Thymus (tissue), 11 donors: Measurements from ENCODE around the gene UVSSA. TPM values are rescaled to one million over a fixed set of nuclear protein-coding genes. Genes with fewer than 3 reads are reported as not detected.
"Not testable (repeated sequence)": the region's sequence is repeated elsewhere in the genome, so short reads cannot be mapped to it uniquely, and the experiment has no call there.

Experiments used
- DNase-seq, 9 donors: peaks; one replicate each; pipeline ENCODE4 v3.0.0-alpha.2; 2013; ENCODE audit warnings: low spot score in 9 of 9, low read depth in 6 of 9, missing footprints in 1 of 9
- H3K27ac ChIP-seq, 2 donors: one replicate each; pipeline ENCODE4 v1.5.1; 2013; ENCODE audit warnings: control low read depth in 1 of 2, low read depth in 1 of 2, low read length in 1 of 2, mild to moderate bottlenecking in 1 of 2, moderate library complexity in 1 of 2
- H3K27me3 ChIP-seq, 2 donors: one replicate each; pipeline ENCODE4 v1.5.1; 2013; ENCODE audit warnings: low read length in 1 of 2; ENCODE audit not compliant: control insufficient read depth in 2 of 2, insufficient read depth in 1 of 2
- H3K36me3 ChIP-seq, 2 donors: one replicate each; pipeline ENCODE4 v1.5.1; 2013; ENCODE audit warnings: low read length in 1 of 2, mild to moderate bottlenecking in 1 of 2, moderate library complexity in 1 of 2; ENCODE audit not compliant: control insufficient read depth in 2 of 2, insufficient read depth in 2 of 2
- H3K4me1 ChIP-seq, 2 donors: one replicate each; pipeline ENCODE4 v1.5.1; 2013; ENCODE audit warnings: low read length in 2 of 2; ENCODE audit not compliant: control insufficient read depth in 2 of 2, insufficient read depth in 2 of 2
- H3K4me3 ChIP-seq, 2 donors: one replicate each; pipeline ENCODE4 v1.5.1; 2013; ENCODE audit warnings: low read length in 2 of 2, control low read depth in 1 of 2, mild to moderate bottlenecking in 1 of 2
- H3K9me3 ChIP-seq, 2 donors: one replicate each; pipeline ENCODE4 v1.5.1; 2013; ENCODE audit warnings: low read length in 1 of 2, mild to moderate bottlenecking in 1 of 2; ENCODE audit not compliant: control insufficient read depth in 2 of 2, insufficient read depth in 1 of 2
- WGBS: extraction: QIAGEN DNeasy Blood & Tissue Kit; methylation state at CpG from one replicate; pipeline ENCODE4 v1.1.7; 2013; 5-methylcytosine and 5-hydroxymethylcytosine counted together
- polyA plus RNA-seq: library from polyadenylated mRNA; stranded (reverse); fragments of 200-250 nt; gene quantifications from one replicate; pipeline ENCODE4 v1.2.3, GENCODE V29; 2013
- total RNA-seq: library from RNA; stranded (reverse); fragments of 120-200 nt; gene quantifications from one replicate; pipeline ENCODE4 v1.2.4, GENCODE V29; 2013
- donor health status: healthy.

The UVSSA gene
- total and polyA plus RNA-seq, 2 donors: 3.9 to 15.4 TPM

DNA sequence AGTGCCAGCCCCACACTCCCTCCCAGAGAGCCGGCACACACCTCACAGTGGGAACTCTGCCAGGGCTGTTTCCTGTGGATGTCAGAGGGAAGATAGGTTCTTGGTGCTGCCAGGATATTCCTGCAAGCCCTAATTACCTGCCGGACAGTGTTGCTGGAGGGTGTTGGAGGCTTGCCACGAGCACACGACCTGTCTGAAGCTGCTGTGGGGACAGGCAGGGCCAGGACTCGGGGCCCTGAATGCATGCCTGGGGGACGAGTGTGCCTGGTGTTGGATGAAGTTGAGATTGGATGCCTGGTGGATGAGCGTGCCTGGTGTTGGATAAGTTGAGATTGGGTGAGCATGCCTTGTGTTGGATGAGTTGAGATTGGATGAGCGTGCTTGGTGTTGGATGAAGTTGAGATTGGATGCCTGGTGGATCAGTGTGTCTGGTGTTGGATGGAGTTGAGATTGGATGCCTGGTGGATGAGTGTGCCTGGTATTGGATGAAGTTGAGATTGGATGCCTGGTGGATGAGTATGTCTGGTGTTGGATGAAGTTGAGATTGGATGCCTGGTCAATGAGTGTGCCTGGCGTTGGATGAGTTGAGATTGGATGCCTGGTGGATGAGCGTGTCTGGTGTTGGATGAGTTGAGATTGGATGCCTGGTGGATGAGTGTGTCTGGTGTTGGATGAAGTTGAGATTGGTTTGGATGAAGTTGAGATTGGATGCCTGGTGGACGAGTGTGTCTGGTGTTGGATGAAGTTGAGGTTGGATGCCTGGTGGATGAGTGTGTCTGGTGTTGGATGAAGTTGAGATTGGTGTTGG is 23.2 kb upstream of the UVSSA start:
- H3K27ac ChIP-seq: no peak overlapping the region
- peaks cover 55 to 70% of the 10 kb centered on the region in 2 donors for H3K36me3 ChIP-seq
- H3K27me3 ChIP-seq: no peaks in the 10 kb centered on the region
- 98% methylated on average over 11 of the region's 11 CpGs for WGBS
- H3K4me3 ChIP-seq: no peak overlapping the region
- H3K9me3 ChIP-seq: no peaks in the 10 kb centered on the region
- H3K4me1 ChIP-seq: peaks cover 14 to 28% of the 10 kb centered on the region in 2 donors
- DNase-seq: no peak

DNA sequence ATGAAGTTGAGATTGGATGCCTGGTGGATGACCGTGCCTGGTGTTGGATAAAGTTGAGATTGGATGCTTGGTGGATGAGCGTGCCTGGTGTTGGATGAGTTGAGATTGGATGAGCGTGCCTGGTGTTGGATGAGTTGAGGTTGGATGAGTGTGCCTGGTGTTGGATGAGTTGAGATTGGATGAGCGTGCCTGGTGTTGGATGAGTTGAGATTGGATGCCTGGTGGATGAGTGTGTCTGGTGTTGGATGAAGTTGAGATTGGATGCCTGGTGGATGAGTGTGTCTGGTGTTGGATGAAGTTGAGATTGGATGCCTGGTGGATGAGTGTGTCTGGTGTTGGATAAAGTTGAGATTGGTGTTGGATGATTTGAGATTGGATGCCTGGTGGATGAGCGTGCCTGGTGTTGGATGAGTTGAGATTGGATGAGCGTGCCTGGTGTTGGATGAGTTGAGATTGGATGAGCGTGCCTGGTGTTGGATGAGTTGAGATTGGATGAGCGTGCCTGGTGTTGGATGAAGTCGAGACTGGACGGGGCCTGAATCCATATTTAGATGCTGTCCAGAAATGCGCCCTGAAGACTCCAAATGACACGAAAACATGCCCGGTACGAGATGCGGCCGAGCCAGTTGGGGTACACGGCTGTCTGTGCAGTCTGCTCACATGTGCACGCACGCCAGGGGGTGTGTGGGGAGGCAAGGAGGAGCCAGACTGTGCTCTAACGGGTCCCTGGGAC is 22.4 kb upstream of the UVSSA start:
- 98% methylated on average over 20 of the region's 20 CpGs for WGBS
- H3K4me3 ChIP-seq, H3K27ac ChIP-seq, H3K27me3 ChIP-seq, DNase-seq, H3K9me3 ChIP-seq: not testable (repeated sequence)
- peaks cover 22 to 32% of the 10 kb centered on the region in 2 donors for H3K4me1 ChIP-seq
- peaks cover 57 to 71% of the 10 kb centered on the region in 2 donors for H3K36me3 ChIP-seq

DNA sequence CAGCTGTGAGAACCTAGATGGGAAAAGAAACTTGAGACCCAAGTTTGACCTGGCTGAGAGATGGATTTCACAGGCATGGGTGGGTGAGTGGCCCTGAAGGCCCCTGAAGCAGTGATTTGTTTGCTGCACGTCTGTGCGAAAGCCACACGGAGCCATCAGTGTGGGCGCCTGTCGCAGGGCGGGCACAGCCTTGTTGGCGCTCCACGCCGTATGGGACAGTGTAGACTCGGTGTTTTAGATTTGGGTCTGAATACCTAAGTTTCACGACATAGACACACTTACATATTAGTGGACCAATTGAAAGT is 21.9 kb upstream of the UVSSA start:
- no peak for DNase-seq
- Histone ChIP-seq H3K36me3 (peaks cover 59 to 74% of the 10 kb centered on the region in 2 donors), H3K9me3 (peaks cover 0 to 7% of the 10 kb centered on the region in 2 donors), H3K27ac (no peak overlapping the region), H3K4me3 (no peak overlapping the region), H3K4me1 (peaks cover 27 to 37% of the 10 kb centered on the region in 2 donors), H3K27me3 (no peaks in the 10 kb centered on the region)
- 98% methylated on average over 11 of the region's 11 CpGs for WGBS

DNA sequence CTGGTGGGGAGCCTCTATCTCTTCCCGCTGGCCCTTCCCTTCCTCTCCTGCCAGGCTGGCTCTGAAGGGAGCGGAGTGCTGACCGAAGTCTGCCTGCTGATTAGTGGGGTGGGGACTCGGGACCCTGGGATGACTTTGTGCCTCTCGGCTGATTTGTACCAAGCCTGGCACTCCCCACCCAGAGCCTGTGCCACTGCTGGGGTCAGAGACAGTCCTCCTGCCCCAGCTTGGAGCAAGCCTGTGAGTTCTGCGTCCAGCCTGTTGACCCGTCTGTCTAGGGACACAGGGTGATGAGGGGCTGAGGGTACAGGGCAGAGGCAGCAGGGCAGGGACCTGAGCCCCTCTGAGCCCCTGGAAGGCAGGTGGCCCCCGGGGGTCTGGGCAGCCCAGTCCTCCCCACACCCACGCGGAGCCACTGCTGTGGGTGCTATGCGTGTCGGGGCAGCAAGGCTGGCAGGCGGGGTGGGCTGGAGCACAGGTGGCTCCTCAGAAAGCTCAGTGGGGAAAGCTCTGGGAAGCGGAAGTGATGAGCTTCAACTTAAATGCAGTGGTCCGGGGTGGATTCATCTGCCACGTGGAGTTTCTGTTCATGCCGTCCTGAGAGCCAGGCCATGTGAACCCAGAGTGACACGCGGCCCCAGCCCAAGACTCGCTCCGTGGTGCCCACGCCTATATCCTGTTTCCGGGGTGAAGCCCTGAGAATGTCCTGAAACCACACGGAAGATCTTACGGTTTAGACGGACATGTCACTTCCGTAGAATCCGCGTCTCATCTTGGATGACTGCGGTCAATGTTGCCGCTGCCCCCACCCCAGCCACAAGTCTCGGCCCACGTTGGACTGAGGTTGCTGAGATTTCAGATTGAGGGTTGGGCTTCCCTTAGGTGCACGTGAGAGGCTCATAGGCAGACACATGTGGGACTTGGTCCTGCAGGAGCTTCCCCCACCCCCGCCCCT is 21.1 kb upstream of the UVSSA start:
- Histone ChIP-seq H3K4me3 (no peak overlapping the region), H3K36me3 (peaks cover 59 to 74% of the 10 kb centered on the region in 2 donors), H3K4me1 (peaks cover 28 to 46% of the 10 kb centered on the region in 2 donors), H3K27ac (no peak overlapping the region), H3K27me3 (no peaks in the 10 kb centered on the region), H3K9me3 (peaks cover 0 to 7% of the 10 kb centered on the region in 2 donors)
- 95% methylated on average over 35 of the region's 35 CpGs for WGBS
- no peak for DNase-seq

DNA sequence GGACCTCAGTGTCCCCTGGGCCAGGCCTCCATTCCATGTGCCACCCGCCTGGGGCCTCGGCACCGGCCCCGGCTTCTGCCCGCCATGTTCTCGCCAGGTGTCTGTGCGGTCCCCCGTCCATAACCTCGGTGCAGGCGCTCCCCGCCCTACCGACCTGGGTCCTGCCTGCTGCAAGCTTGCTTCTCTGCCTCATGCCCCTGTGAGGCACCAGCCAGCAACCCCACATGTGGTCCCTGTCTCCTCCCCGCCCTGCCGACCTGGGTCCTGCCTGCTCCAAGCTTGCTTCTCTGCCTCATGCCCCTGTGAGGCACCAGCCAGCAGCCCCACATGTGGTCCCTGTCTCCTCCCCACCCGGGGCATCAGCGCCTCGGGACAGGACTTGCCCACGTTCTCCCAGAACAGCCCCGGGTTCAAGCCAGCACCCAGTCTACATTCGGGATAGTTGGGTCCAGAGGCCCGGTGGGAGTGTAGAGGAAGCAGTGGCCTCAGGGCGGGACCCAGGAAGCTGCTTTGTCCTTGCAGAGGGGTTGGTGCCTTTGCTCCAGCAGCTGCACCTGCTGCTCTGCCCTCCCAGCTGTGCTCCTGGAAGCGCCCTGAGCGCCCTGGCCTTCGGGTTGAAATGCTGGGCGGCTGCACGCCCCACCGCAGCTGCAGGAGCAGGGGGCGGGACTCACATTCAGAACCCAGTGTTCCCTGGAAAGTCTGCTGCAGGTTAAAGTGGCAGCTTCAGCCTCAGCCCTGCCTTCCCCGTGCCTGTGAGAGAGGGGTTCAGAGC is 20.1 kb upstream of the UVSSA start:
- DNase-seq: peak in 4 of 9 donors; percentile 54 to 67 (median 57)

DNA sequence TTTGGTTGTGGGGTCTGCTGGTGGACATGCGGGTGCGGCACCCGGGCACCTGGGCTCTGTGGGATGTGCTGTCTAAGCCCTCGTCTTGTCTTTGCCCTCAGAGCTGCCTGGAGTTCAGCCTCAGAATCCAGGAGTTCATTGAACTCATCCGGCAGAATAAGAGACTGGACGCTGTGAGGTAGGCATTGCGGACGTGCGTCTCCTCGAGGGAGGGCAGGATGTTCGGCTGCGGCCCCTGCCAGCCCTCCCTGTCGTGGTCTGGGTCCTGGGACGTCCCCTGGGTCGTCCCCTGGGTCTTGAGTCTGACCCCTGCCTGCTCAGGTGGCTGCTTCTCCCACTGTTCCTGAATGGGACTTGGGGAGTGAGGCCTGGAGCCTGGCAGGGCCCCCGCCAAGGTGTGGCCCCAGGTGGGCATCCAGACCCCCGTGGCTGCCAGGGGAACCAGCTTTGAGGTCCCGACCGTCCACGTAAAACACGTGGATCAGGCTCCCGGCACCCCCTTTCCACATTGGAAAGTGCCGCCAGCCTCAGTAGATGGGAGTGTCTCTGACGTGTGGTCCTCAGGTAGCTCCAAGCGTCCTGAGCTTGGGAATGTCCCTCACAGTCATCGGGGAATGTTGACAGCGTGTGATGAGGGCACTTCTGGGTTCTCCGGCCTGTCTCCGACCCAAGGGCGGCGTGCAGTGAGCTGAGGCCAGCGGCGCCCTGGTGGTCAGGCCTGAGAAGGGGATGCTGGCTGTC is 19.3 kb upstream of the UVSSA start:
- Histone ChIP-seq H3K4me3 (no peak overlapping the region), H3K27me3 (no peaks in the 10 kb centered on the region), H3K27ac (peak overlapping the region in 1 of 2 donors; percentile 65), H3K4me1 (peaks cover 35 to 60% of the 10 kb centered on the region in 2 donors), H3K36me3 (peaks cover 60 to 76% of the 10 kb centered on the region in 2 donors), H3K9me3 (peaks cover 0 to 7% of the 10 kb centered on the region in 2 donors)
- no peak for DNase-seq
- WGBS: 99% methylated on average over 33 of the region's 33 CpGs

More for the DNA sequence above, 20.1 kb upstream of the UVSSA start:
- WGBS: 89% methylated on average over 30 of the region's 30 CpGs
- Histone ChIP-seq H3K9me3 (peaks cover 0 to 7% of the 10 kb centered on the region in 2 donors), H3K27me3 (no peaks in the 10 kb centered on the region), H3K4me1 (peaks cover 35 to 56% of the 10 kb centered on the region in 2 donors), H3K27ac (peak overlapping the region in 1 of 2 donors; percentile 65), H3K4me3 (no peak overlapping the region), H3K36me3 (peaks cover 64 to 77% of the 10 kb centered on the region in 2 donors)

DNA sequence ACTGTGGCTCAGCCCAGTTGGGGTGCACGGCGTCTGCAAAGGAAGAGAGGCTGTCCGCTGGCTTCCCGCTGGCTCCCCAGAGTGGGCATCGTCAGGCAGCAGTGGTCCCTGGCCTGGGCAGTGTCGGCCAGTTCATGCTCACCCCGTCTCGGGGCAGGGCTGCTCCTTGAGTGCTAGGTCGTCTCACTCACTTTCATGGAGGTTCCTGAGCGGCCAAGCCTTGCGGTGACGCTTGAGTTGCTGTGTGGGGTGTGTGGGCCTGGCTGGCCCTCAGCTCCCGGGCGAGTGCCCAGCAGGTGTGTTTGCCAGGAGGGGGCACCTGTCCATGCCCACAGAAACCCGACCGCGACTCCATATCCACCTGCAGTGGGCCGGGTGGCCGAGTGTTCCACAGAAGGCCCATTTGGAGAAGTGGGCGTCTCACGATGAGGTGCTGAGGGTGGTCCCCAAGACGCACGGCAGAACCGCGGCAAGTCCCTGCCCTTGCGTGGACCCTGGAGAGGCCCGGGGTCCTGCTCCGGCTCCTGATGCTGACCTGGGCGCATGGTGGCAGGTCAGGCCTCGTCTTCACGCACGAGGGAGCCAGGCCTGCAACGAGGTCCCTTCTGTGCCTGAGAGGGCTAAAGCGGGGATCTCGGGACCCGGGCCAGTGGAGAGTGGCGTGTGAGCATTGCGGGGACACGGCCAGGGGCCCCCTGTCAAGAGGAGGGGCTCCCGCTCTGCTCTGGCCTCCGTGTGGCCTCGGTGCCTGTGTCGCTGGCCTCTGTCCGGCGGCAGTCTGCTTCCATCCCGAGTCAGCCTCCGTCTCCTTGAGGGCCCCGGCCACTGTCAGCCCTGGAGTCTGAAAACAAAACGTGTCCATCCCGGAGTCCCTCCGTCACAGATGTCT is 18.5 kb upstream of the UVSSA start:
- H3K27me3 ChIP-seq: no peaks in the 10 kb centered on the region
- no peak overlapping the region for H3K27ac ChIP-seq
- no peak overlapping the region for H3K4me3 ChIP-seq
- H3K4me1 ChIP-seq: peaks cover 35 to 60% of the 10 kb centered on the region in 2 donors
- DNase-seq: no peak
- peaks cover 60 to 75% of the 10 kb centered on the region in 2 donors for H3K36me3 ChIP-seq
- 98% methylated on average over 51 of the region's 51 CpGs for WGBS
- peaks cover 0 to 7% of the 10 kb centered on the region in 2 donors for H3K9me3 ChIP-seq
